ENCODE measurements around the gene AGRN.
"Not testable (repeated sequence)": the region's sequence is repeated elsewhere in the genome, so short reads cannot be mapped to it uniquely, and the experiment has no call there.

Gene AGRN

DNA sequence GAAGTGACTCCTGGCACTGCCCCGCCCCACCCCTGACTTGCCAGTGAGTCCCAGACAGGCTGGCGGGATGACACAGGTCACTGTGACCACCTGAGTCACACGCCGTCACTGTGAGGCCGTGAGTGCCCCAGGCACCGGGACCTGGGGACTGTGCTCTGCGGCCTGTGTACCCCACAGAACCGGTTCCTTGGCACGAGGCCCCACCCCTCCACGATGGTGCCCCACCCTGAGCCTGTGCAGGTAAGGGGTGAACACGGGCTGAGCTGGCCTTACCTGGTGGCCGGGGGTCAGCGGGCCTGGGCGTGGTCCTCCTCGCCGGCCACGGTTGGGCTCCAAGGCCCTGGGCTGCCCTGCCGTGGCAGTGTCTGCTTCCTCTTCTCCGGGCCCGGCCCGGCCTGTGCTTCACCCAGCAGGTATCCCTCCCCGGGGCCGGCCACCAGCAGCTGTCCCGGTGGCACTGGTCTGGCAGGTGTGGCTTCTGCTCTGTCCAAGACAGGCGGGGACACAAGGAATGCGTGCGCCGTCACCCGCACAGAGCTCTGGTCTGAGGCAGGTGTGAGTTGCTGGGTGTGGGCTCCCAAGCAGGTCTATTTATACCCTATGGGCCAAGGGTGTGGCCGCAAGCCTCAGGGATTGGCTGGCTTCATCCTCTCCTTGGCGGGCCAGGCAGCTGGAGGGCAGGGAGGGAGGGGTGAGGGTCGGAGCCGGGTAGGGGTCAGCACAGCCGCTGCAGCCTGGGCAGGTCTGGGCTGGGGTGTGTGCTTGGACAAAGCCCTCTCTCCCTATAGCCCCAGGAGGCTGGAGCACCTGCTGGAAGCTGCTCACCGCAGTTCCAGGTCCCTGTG lies 54.0 kb downstream of the AGRN start, which contains the start of gene RNF223:
Gene RNF223, minus strand, starts transcription at position 564 of the 845 bp plus-strand sequence. CDS start 1,740 bp downstream, outside the sequence.
- H3K27ac Mint-ChIP-seq, result peak within 1 kb of the TSS; percentile 63
- H3K36me3 Mint-ChIP-seq, result peaks cover 5% of the 10 kb centered on the region
- DNase-seq (ENCODE audit: low spot score in 2 of 2) (no peak), ATAC-seq (no peak)
- peaks cover 11% of the 10 kb centered on the region for H3K4me1 Mint-ChIP-seq
- no peak within 1 kb of the TSS for H3K4me3 Mint-ChIP-seq
- no peaks in the 10 kb centered on the region for H3K9me3 Mint-ChIP-seq

GRCh38 chr1:1074631-1075147 lies 54.8 kb downstream of the AGRN start:
- Mint-ChIP-seq H3K9me3 (no peaks in the 10 kb centered on the region), H3K4me1 (peaks cover 11% of the 10 kb centered on the region), H3K4me3 (no peak overlapping the region), H3K36me3 (peaks cover 5% of the 10 kb centered on the region), H3K27ac (peak overlapping the region; percentile 63)
- no peak for ATAC-seq
- DNase-seq (ENCODE audit: low spot score in 2 of 2), result no peak

GRCh38 chr1:1075148-1075935 lies 55.4 kb downstream of the AGRN start:
- no peak for ATAC-seq
- peaks cover 5% of the 10 kb centered on the region for H3K36me3 Mint-ChIP-seq
- no peak for DNase-seq (ENCODE audit: low spot score in 2 of 2)
- no peaks in the 10 kb centered on the region for H3K9me3 Mint-ChIP-seq
- peak overlapping the region; percentile 63 for H3K27ac Mint-ChIP-seq
- no peak overlapping the region for H3K4me3 Mint-ChIP-seq
- H3K4me1 Mint-ChIP-seq, result peaks cover 5% of the 10 kb centered on the region

DNA sequence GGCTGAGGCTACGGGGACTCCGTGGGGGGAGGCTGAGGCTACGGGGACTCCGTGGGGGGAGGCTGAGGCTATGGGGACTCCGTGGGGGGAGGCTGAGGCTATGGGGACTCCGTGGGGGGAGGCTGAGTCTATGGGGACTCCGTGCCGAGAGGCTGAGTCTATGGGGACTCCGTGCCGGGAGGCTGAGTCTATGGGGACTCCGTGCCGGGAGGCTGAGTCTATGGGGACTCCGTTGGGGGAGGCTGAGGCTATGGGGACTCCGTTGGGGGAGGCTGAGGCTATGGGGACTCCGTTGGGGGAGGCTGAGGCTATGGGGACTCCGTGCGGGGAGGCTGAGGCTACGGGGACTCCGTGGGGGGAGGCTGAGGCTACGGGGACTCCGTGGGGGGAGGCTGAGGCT lies 57.5 kb downstream of the AGRN start:
- not testable (repeated sequence) for DNase-seq (ENCODE audit: low spot score in 2 of 2); H3K27ac Mint-ChIP-seq; H3K9me3 Mint-ChIP-seq; ATAC-seq; H3K4me3 Mint-ChIP-seq; H3K4me1 Mint-ChIP-seq
- peaks cover 14% of the 10 kb centered on the region for H3K36me3 Mint-ChIP-seq

GRCh38 chr1:1079408-1080121 lies 59.6 kb downstream of the AGRN start:
- Mint-ChIP-seq H3K27ac (peak overlapping the region; percentile 56), H3K36me3 (peaks cover 13% of the 10 kb centered on the region), H3K4me1 (peaks cover 3% of the 10 kb centered on the region), H3K9me3 (no peaks in the 10 kb centered on the region), H3K4me3 (peak overlapping the region; percentile 58)
- DNase-seq (ENCODE audit: low spot score in 2 of 2), result peak in 1 of 2 donors; percentile 19
- ATAC-seq, result peak; percentile 68

DNA sequence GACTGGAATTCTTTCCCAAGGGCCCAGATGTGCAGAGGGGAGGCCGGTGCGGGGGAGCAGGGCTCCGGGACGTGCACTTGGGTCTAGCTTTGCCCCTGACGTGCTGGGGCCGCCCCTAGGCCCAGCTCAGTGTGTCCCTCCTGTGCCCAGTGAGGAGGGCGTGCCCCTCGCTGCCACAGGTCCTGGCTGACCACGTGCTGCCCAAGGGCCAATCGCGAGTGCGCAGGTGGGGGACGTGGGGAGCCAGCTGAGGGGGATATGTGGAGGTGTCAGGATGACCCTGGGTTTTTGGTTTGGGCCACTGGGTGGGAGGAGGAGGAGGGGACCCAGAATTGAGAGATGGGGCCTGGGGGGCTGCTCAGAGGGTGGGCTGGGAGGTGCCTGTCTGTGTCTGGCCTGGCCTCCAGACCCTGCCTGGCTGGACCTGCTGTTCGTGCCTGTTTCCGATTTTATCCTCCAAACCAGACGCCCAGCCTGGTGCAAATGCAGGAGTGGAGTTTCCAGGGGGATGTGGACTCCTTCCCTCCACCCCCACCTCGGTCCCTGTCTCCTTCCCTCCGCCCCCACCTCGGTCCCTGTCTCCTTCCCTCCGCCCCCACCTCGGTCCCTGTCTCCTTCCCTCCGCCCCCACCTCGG lies 60.3 kb downstream of the AGRN start:
- Mint-ChIP-seq H3K36me3 (peaks cover 8% of the 10 kb centered on the region), H3K27ac (no peak overlapping the region), H3K4me1 (no peaks in the 10 kb centered on the region), H3K4me3 (peak overlapping the region; percentile 58), H3K9me3 (no peaks in the 10 kb centered on the region)
- no peak for DNase-seq (ENCODE audit: low spot score in 2 of 2)
- peak; percentile 54 for ATAC-seq

- Mint-ChIP-seq H3K36me3 (peaks cover 8% of the 10 kb centered on the region), H3K4me1 (no peaks in the 10 kb centered on the region), H3K9me3 (no peaks in the 10 kb centered on the region), H3K4me3 (no peak overlapping the region), H3K27ac (no peak overlapping the region)
- DNase-seq (ENCODE audit: low spot score in 2 of 2) (no peak), ATAC-seq (no peak)
Observed at GRCh38 chr1:1080951-1081310, 61.0 kb downstream of the AGRN start.

DNA sequence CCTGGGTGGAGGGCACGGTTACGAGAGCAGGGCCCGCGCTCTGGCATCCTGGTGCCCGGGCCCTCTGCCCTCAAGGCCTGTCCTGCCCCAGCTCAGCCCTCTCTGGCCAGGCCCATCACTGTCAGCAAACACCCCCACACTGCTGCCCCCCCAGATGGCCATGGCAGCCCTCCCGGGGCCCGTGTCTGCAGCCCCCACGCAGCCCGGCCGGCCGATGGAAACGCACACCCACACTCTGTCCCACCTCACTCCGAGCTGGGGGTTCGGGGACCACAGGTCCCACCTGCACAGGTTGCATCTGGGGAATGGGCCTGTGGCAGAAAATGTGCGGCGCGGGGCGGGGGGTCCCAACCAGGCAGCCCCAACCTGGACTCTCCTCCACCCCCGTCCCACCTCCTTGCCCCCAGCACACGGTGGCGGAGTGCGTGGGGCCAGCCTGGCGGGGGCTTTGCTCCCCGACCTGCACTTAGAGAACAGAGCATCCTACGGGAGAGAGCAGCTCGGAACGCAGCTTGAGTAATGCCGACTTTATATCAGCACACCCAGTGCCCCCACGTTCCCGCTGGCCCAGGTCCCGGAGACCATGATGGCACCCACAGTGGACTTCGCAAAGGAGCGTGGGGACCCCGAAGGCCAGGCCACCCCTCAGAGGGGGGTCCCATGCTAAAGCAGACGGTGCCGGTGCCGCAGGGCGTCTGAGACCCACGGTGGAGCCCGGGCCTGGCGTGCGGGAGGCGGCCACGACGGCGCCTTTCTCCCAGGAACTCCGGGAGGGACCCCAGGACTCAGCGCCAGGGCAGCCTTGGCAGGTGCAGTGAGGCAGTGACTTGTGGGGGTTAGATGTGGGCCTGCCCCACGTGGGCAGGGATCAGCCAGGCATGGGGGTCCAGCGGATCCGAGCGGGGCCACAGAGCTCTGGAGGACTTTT lies 61.7 kb downstream of the AGRN start:
- DNase-seq (ENCODE audit: low spot score in 2 of 2), result no peak

GRCh38 chr1:1082239-1082775 lies 62.4 kb downstream of the AGRN start:
- H3K9me3 Mint-ChIP-seq, result no peaks in the 10 kb centered on the region
- peaks cover 6% of the 10 kb centered on the region for H3K4me1 Mint-ChIP-seq
- H3K4me3 Mint-ChIP-seq, result no peak overlapping the region
- no peak overlapping the region for H3K27ac Mint-ChIP-seq
- DNase-seq (ENCODE audit: low spot score in 2 of 2) (peak in 1 of 2 donors; percentile 2), ATAC-seq (no peak)
- H3K36me3 Mint-ChIP-seq, result peaks cover 8% of the 10 kb centered on the region

More for the DNA sequence above, 61.7 kb downstream of the AGRN start:
- ATAC-seq, result no peak
- no peak overlapping the region for H3K27ac Mint-ChIP-seq
- no peak overlapping the region for H3K4me3 Mint-ChIP-seq
- H3K9me3 Mint-ChIP-seq, result no peaks in the 10 kb centered on the region
- peaks cover 3% of the 10 kb centered on the region for H3K4me1 Mint-ChIP-seq
- H3K36me3 Mint-ChIP-seq, result peaks cover 8% of the 10 kb centered on the region

- peaks cover 8% of the 10 kb centered on the region for H3K36me3 Mint-ChIP-seq
- H3K4me3 Mint-ChIP-seq, result no peak overlapping the region
- DNase-seq (ENCODE audit: low spot score in 2 of 2) (no peak), ATAC-seq (no peak)
- no peak overlapping the region for H3K27ac Mint-ChIP-seq
- no peaks in the 10 kb centered on the region for H3K9me3 Mint-ChIP-seq
- peaks cover 6% of the 10 kb centered on the region for H3K4me1 Mint-ChIP-seq
Observed at GRCh38 chr1:1082776-1083415, 63.0 kb downstream of the AGRN start.

DNA sequence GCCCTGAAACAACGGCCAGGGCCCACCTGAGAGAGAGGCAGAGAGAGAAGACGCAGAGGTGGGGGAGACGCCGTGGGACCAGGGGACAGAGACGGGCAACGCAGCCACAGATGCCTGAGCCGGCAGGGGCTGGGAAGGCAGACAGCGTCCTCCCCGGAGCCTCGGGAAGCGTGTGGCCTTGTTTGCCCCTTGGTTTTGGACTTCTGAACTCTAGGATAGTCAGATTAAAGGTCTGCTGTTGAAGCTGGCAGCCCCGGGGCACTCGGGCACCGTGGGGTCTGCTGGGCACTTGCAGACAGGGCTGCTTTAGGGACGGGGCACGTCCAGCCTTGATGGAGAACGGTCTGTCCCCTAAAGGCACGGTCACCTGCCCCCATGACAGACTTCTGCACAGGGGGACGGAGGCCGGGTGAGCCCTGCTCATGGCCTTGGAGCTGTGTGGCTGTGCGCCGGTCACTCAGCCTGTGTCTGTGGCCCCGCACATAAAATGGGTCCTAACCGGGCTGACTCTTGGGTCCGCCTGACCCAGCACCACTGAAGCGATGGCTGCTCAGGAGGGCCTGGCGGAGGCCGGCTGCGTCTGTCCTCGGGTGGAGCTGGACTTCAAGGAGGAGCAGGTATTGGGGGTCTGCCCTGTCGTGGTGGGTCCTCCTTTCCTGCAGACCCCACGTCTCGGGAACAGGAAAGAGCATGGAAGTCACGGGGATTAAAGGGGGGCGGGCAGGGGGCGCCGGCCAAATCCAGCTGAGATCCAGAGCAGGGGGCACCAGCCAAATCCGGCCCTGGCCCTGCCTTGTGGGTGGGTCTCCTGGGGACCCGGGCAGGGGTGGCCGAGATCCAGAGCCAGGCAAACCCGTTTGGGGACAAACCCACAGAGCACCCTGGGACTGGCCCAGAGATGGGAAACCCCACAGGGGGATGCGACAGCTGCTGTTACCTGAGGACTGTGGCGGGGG lies 63.8 kb downstream of the AGRN start:
- no peak overlapping the region for H3K4me3 Mint-ChIP-seq
- H3K4me1 Mint-ChIP-seq, result peaks cover 6% of the 10 kb centered on the region
- ATAC-seq, result no peak
- no peak for DNase-seq (ENCODE audit: low spot score in 2 of 2)
- peaks cover 8% of the 10 kb centered on the region for H3K36me3 Mint-ChIP-seq
- no peak overlapping the region for H3K27ac Mint-ChIP-seq
- no peaks in the 10 kb centered on the region for H3K9me3 Mint-ChIP-seq

DNA sequence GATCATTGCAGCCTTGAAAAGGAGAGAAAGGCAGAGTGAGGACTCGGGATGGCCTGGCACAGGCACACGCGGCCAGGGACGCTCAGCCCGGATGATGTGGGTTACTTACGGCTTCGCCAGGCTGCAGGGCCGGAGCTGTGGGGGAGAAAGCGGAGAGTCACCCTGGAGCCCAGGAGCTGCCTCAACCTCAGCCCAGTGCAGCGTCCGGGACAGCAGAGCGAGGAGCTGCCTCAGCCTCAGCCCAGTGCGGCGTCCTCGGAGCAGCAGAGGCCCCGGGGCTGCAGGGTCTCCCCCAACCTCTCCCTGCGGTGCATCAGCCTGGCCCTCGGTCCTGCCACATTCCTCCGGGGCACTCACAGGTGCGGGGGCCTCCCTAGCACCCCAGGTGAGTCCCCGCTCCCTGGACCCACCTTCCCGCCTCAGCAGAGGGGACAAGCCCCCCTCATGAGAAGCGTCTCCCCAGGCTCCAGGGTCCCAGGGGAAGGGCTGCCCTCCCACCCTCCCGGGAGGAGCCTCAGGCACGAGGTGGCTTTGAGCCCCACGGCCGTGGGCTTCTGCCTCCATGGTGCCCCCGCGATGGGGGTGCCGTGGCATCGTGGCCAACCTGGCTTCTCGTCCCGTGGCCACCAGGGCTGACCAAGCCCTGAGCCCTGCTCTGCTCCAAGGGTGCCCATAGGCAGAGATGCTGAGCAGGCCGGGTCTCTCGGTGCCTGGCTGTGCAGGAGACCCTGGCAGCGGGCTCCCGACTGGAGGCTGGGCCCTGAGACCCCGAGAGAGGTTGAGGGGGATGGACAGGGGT lies 64.7 kb downstream of the AGRN start:
- no peak overlapping the region for H3K27ac Mint-ChIP-seq
- no peak for DNase-seq (ENCODE audit: low spot score in 2 of 2)
- peaks cover 6% of the 10 kb centered on the region for H3K4me1 Mint-ChIP-seq
- ATAC-seq, result no peak
- no peak overlapping the region for H3K4me3 Mint-ChIP-seq
- H3K36me3 Mint-ChIP-seq, result peaks cover 12% of the 10 kb centered on the region
- no peaks in the 10 kb centered on the region for H3K9me3 Mint-ChIP-seq
